Osteocyte (in vitro differentiated cells): ENCODE measurements around the gene ADAMTS9. TPM values are rescaled to one million over a fixed set of nuclear protein-coding genes. Genes with fewer than 3 reads are reported as not detected.

Experiments
- DNase-seq: peaks from one replicate; pipeline ENCODE4 v3.0.0; 2021; ENCODE audit warnings: mixed read lengths; ENCODE audit not compliant: unreplicated experiment; ENCODE audit errors: extremely low spot score
- H3K27ac Mint-ChIP-seq: one replicate; pipeline ENCODE4 v1.8.0; 2021; ENCODE audit warnings: mild to moderate bottlenecking, mixed read lengths; ENCODE audit not compliant: unreplicated experiment
- H3K27me3 Mint-ChIP-seq: one replicate; pipeline ENCODE4 v1.8.0; 2021; ENCODE audit warnings: mixed read lengths; ENCODE audit not compliant: unreplicated experiment
- H3K36me3 Mint-ChIP-seq: one replicate; pipeline ENCODE4 v1.8.0; 2021; ENCODE audit warnings: mixed read lengths; ENCODE audit not compliant: unreplicated experiment
- H3K4me1 Mint-ChIP-seq: one replicate; pipeline ENCODE4 v1.8.0; 2021; ENCODE audit warnings: mixed read lengths; ENCODE audit not compliant: unreplicated experiment
- H3K4me3 Mint-ChIP-seq: one replicate; pipeline ENCODE4 v1.8.0; 2021; ENCODE audit warnings: mild to moderate bottlenecking, moderate library complexity, mixed read lengths; ENCODE audit not compliant: unreplicated experiment
- H3K9me3 Mint-ChIP-seq: one replicate; pipeline ENCODE4 v1.8.0; 2021; ENCODE audit warnings: mixed read lengths; ENCODE audit not compliant: unreplicated experiment
- CTCF ChIP-seq: fragments of 200-600 bp; sonication (generic); IDR thresholded peaks from 2 replicates; pipeline ENCODE4 v1.5.0; 2021; ENCODE audit warnings: antibody characterized with exemption, mild to moderate bottlenecking, moderate library complexity
- total RNA-seq: library from RNA; stranded (reverse); gene quantifications from 2 replicates; pipeline ENCODE4 v1.2.1, GENCODE V29; 2021

ADAMTS9 gene
- total RNA-seq, 1 donor from 2014 or later = 1.5 TPM

GRCh38 chr3:64508140-64508539 lies 179.7 kb downstream of the ADAMTS9 start:
- no peak for TF ChIP-seq CTCF
- no peak overlapping the region for H3K27ac Mint-ChIP-seq
- no peaks in the 10 kb centered on the region for H3K36me3 Mint-ChIP-seq
- H3K9me3 Mint-ChIP-seq = no peaks in the 10 kb centered on the region
- DNase-seq = no peak
- H3K27me3 Mint-ChIP-seq = peaks cover 12% of the 10 kb centered on the region
- H3K4me1 Mint-ChIP-seq = no peaks in the 10 kb centered on the region
- no peak overlapping the region for H3K4me3 Mint-ChIP-seq

- Mint-ChIP-seq H3K4me3 (no peak overlapping the region), H3K27ac (no peak overlapping the region), H3K4me1 (peaks cover 3% of the 10 kb centered on the region), H3K9me3 (no peaks in the 10 kb centered on the region), H3K27me3 (peaks cover 14% of the 10 kb centered on the region), H3K36me3 (no peaks in the 10 kb centered on the region)
- DNase-seq = no peak
- no peak for TF ChIP-seq CTCF
Measured at GRCh38 chr3:64506255-64506654, 181.5 kb downstream of the ADAMTS9 start.

GRCh38 chr3:64505419-64505818 lies 182.4 kb downstream of the ADAMTS9 start:
- peaks cover 14% of the 10 kb centered on the region for H3K27me3 Mint-ChIP-seq
- no peaks in the 10 kb centered on the region for H3K9me3 Mint-ChIP-seq
- H3K4me3 Mint-ChIP-seq = no peak overlapping the region
- H3K27ac Mint-ChIP-seq = no peak overlapping the region
- H3K4me1 Mint-ChIP-seq = peaks cover 3% of the 10 kb centered on the region
- no peak for DNase-seq
- TF ChIP-seq CTCF = no peak
- H3K36me3 Mint-ChIP-seq = no peaks in the 10 kb centered on the region

- Mint-ChIP-seq H3K4me3 (no peak overlapping the region), H3K27ac (no peak overlapping the region), H3K4me1 (peaks cover 3% of the 10 kb centered on the region), H3K36me3 (no peaks in the 10 kb centered on the region), H3K9me3 (no peaks in the 10 kb centered on the region), H3K27me3 (peaks cover 8% of the 10 kb centered on the region)
- no peak for TF ChIP-seq CTCF
- no peak for DNase-seq
Measured at GRCh38 chr3:64502284-64502683, 185.5 kb downstream of the ADAMTS9 start.

GRCh38 chr3:64501298-64501906 lies 186.4 kb downstream of the ADAMTS9 start:
- no peak for DNase-seq
- peaks cover 8% of the 10 kb centered on the region for H3K27me3 Mint-ChIP-seq
- H3K27ac Mint-ChIP-seq = no peak overlapping the region
- H3K4me1 Mint-ChIP-seq = peaks cover 3% of the 10 kb centered on the region
- no peak overlapping the region for H3K4me3 Mint-ChIP-seq
- TF ChIP-seq CTCF = no peak
- H3K9me3 Mint-ChIP-seq = no peaks in the 10 kb centered on the region
- no peaks in the 10 kb centered on the region for H3K36me3 Mint-ChIP-seq
